ENCODE results near the gene OPCML. TPM values are rescaled to one million over a fixed set of nuclear protein-coding genes. Genes with fewer than 3 reads are reported as not detected.

Gene OPCML
- polyA plus RNA-seq, 1 donor (not counting 4 experiments of a cell fraction or from before 2014, with no cell fraction given): 0.04 TPM

DNA sequence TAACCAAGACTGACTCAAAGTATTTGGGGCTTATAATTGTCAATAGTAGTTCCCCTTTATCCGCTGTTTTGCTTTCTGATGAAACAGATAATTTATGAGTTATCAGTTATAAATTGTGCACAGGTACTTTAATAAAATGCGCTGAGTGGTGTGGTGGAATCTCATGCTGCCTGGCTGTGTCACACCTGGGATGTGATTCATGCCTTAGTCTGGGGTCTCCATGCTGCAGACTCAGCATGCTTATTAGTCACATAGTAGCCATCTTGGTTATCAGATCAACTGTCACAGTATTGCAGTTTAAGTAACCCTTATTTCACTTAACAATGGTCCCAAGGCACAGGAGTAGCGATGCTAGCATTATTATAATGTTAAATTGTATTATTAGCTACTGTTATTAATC, 1166.7 kb downstream of the OPCML start:
- Histone ChIP-seq H3K4me3 (ENCODE audit: control insufficient read depth in 2 of 3, extremely low read depth in 1 of 3, insufficient read depth in 2 of 3, low read depth in 1 of 3, low read length in 3 of 3) (no peak overlapping the region), H3K27me3 (ENCODE audit: control insufficient read depth, extremely low read depth, insufficient read depth, low read length) (no peaks in the 10 kb centered on the region), H3K9me1 (ENCODE audit: control insufficient read depth, extremely low read depth, insufficient read depth, low read length) (no peaks in the 10 kb centered on the region), H3K4me1 (ENCODE audit: control insufficient read depth, extremely low read depth, insufficient read depth, low read length) (no peaks in the 10 kb centered on the region), H3K36me3 (ENCODE audit: control insufficient read depth in 2 of 2, extremely low read depth in 1 of 2, insufficient read depth in 2 of 2, low read length in 2 of 2) (no peaks in the 10 kb centered on the region), H2AFZ (ENCODE audit: control insufficient read depth, low read length) (no peak overlapping the region), H4K20me1 (ENCODE audit: control insufficient read depth, extremely low read depth, insufficient read depth, low read length) (no peaks in the 10 kb centered on the region), H3K4me2 (ENCODE audit: control insufficient read depth, extremely low read depth, insufficient read depth, low read depth, low read length) (no peak overlapping the region), H3K79me2 (ENCODE audit: control insufficient read depth, insufficient read depth, low read length) (no peaks in the 10 kb centered on the region), H3K27ac (ENCODE audit: control insufficient read depth, insufficient read depth, low read length) (no peak overlapping the region), H3K9me3 (ENCODE audit: control insufficient read depth, low read depth, low read length) (no peaks in the 10 kb centered on the region), H3K9ac (ENCODE audit: control insufficient read depth, extremely low read depth, insufficient read depth, low read length) (no peak overlapping the region)
- FAIRE-seq (no peak), DNase-seq (ENCODE audit: low read depth, low spot score) (no peak)
- TF ChIP-seq EZH2 (IDR thresholded peaks at IDR 0.05; ENCODE audit: low read length): no peak
- TF ChIP-seq CTCF (optimal IDR thresholded peaks at IDR 0.05 in 1 of 3, IDR thresholded peaks at IDR 0.05 in 1 of 3, conservative IDR thresholded peaks at IDR 0.05 in 1 of 3; ENCODE audit: extremely low read depth in 1 of 3, insufficient read depth in 2 of 3, low read length in 3 of 3): no peak
- dilution Hi-C loops (cut with MboI; ENCODE audit: extremely low pct_ligation_motif_present, low sequenced_read_pairs): no loop called here

Small RNA genes lying within 50 kb of the gene (small RNA-seq; reads per million reads assigned to genes)
- 0 reads per million in 3 experiments for gene RF00026 (ENCODE audit: insufficient read length in 3 of 3, low read depth in 3 of 3, low replicate concordance in 1 of 3)

Measured in keratinocyte (primary cell).